Fibroblast of skin of left quadriceps (primary cell): Measurements from ENCODE around the gene ANGPTL4.

ENCODE experiments used
- DNase-seq, 2 experiments: peaks; one replicate each; pipeline ENCODE4 v3.0.0-alpha.2; 2013; ENCODE audit warnings: low read depth in 2 of 2

Gene ANGPTL4

GRCh38 chr19:8413629-8413995 lies 49.7 kb downstream of the ANGPTL4 start:
- no peak for DNase-seq

- DNase-seq: no peak
Measured at GRCh38 chr19:8416796-8417195, 52.8 kb downstream of the ANGPTL4 start.

DNA sequence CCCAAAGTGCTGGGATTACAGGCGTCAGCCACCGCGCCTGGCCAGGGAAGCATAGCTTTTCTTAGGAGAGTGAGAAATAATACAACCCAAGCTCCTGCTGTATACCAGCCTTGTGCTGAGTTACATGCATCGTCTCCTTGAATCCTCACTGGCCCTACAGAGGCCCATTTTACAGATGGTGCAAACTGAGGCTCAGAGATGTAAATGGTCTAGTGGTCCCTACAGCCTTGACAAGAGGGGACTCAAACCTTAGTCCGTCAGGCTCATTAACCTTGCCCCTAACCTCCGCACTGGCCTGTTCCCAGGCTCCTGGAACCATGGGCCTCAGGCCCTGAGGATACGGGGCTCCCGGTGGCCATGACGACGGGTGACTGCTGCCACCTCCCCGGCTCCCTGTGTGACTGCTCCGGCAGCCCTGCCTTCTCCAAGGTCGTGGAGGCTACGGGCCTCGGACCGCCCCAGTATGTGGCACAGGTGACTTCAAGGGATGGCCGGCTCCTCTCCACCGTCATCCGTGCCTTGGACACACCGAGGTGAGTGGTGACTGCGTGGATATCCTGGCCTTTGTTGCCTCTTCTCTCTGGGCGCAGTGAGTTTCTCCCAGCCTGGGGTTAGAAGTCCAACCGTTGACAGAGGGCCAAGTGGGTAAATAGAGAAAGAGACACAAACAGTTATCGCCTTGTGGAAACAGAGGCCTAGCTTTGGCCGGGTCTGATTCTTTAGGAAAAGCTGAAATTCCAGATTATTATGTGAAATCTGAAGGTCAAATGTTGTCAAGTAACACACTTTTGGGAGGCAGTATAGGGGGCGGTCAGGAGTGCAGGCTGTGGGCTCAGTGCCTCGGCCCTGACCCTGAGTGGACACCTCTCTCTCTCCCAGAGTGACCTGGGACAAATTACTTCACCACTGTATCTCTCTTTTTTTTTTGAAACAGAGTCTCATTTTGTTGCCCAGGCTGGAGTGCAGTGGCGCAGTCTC lies 57.8 kb downstream of the ANGPTL4 start:
- DNase-seq: no peak

- peak; percentile 79 to 84 for DNase-seq
Measured at GRCh38 chr19:8423817-8424223, 59.9 kb downstream of the ANGPTL4 start.
